VCaP (cell line): ENCODE results near the gene CHKA.
A peak's percentile ranks its signal among the peaks of the same experiment; 100 is the strongest.

Experiments used
- H3K27ac ChIP-seq: fragments of 450-650 bp; 2 replicates; pipeline ENCODE4 v1.5.1; 2017
- CTCF ChIP-seq: fragments of 450-650 bp; conservative IDR thresholded peaks from 2 replicates; pipeline ENCODE4 v1.5.1; 2017; ENCODE audit warnings: mild to moderate bottlenecking, moderate library complexity

Gene CHKA

GRCh38 chr11:68120273-68121066 lies 718 bp downstream of the CHKA start:
- peak overlapping the region; percentile 93 for H3K27ac ChIP-seq
- no peak for TF ChIP-seq CTCF

DNA sequence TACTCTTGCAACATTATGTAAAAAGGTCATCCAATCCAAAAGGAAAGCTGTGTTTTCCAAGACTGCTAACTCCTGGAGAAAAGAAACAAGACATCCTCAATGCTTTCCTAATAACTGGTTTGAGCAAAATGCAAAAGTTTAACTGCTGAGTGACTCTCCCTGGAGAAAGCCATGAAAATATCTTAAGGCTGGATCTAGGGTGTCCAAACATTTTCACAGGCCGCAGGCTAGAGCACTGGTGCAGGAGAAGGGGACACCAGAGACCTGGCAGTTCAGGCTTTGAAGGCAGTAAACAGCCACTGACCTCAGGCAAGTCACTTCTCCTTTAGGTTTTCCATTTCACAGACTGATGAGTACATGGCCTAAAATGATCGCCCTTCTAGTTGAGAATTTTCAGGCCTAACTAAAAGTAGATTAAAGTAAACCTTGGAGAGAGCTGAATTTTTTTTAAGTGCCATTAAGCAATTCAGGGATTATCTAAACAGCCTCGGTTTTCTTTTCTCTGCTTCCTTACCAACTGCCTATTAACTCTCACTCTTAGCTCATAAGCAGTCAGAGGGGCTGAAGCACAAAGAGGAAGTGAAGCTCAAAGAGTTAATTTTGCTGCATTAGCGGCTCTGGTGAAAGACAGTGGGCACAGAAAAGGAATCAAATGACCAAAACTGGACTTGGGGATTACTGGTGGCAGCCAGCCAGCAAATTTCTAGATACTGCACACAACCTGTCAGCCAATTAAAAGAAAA lies 2.3 kb downstream of the CHKA start:
- TF ChIP-seq CTCF, result no peak
- peak overlapping the region; percentile 93 for H3K27ac ChIP-seq

DNA sequence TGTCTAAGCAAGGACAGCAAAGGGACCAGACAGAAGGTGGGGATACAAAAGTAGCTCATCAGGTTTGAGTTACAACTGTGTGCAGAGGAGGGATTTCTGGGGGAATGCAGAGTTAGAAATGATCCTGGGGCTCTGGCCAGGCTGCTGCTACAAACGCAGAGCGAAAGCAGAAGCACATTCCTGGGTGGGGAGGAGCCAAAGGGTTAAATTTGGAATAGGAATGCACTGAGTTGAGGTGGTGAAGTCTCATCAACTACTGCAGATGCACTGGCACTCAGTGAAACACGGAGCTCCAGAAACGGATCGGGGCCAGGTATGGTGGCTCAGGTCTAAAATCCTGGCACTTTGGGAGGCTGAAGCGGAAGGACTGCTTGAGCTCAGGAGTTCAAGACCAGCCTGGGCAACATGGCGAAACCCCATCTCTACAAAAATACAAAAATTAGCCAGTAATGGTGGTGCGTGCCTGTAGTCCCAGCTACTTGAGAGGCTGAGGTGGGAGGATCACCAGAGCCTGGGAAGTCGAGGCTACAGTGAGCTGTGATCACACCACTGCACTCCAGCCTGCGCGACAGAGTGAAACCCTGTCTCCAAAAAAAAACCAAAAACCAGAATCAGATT lies 3.2 kb downstream of the CHKA start:
- peak overlapping the region; percentile 93 for H3K27ac ChIP-seq
- TF ChIP-seq CTCF, result no peak

DNA sequence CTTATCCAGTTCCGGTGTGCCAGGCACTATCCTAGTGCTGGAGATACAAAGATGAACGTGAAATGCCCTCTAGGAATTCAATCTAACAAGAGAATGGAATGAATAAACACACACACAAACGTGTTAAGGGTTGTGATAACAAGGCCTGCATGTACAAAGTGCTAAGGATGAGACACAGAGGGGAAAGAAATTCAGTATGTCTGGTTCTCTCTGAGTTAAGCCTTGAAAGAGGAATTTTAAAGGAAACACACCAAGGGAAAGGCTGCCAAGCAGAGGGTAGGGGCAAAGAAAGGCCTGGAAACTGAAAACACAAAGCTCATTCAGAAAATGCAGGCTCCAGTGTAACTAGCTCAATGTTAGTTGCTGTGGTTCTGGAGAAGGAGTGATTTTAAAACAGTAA lies 4.2 kb downstream of the CHKA start:
- no peak for TF ChIP-seq CTCF
- H3K27ac ChIP-seq, result no peak overlapping the region

DNA sequence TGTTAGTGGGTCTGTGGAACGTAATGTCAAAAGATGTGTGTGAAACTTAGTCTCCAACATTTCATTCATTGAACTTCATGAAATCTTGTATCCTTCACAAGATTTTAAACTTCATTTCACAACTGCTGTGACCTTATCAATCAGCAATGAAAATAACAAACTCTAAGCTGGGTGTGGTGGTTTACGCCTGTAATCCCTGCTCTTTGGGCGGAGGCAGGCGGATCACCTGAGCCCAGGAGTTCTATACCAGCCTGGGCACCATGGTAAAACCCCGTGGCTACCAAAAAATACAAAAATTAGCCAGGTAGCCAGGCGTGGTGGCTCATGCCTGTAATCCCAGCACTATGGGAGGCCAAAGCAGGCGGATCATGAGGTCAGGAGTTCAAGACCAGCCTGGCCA lies 5.1 kb downstream of the CHKA start:
- no peak for TF ChIP-seq CTCF
- H3K27ac ChIP-seq, result no peak overlapping the region

DNA sequence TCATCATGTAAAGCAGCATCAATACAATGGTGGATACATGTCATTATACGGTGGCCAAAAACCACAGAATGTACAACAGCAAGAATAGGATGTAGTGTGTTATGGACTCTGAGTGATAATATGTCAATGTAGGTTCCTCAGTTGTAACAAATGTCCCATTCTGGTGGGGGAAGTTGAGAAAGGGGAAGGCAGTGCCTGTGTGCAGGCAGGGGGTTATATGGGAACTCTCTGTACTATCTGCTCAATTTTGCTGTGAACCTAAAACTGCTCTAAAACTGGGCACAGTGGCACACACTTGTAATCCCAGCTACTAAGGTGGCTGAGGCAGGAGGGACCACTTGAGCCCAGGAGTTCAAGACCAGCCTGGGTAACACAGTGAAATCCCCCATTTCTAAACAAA lies 5.9 kb downstream of the CHKA start:
- no peak overlapping the region for H3K27ac ChIP-seq
- TF ChIP-seq CTCF, result no peak

GRCh38 chr11:68113986-68114385 lies 7.2 kb downstream of the CHKA start:
- no peak overlapping the region for H3K27ac ChIP-seq
- TF ChIP-seq CTCF, result no peak
